Ovary (tissue), 3 donors: Measurements from ENCODE around the gene RPP30.

Experiments used
- CTCF ChIP-seq, 3 donors: fragments of 450-650 bp in 2 of 3; fragments of 200-600 bp in 1 of 3; IDR thresholded peaks; one replicate each; pipeline versions ENCODE4 v1.5.1 to v1.8.0; 2016 to 2022; ENCODE audit warnings: antibody characterized with exemption in 3 of 3, mild to moderate bottlenecking in 1 of 3
- EP300 ChIP-seq: sonication (generic); formaldehyde crosslinking; IDR thresholded peaks from one replicate; pipeline ENCODE4 v1.6.1; 2017; ENCODE audit warnings: antibody characterized with exemption
- donor health status: DM: no; HTN: no; CAD: no.

GRCh38 chr10:90912174-90912573 is 40.4 kb downstream of the RPP30 start:
- no peak for TF ChIP-seq CTCF (IDR thresholded peaks at IDR 0.05)
- no peak for TF ChIP-seq EP300
